Vagina (tissue), 2 donors: Measurements from ENCODE around the gene MNDA.

Experiments
- CTCF ChIP-seq, 3 experiments: fragments of 450-650 bp in 2 of 3; fragments of 200-600 bp in 1 of 3; sonication (generic) in 1 of 3; IDR thresholded peaks; one replicate each; pipeline ENCODE4 v1.5.1; 2017 to 2019; ENCODE audit warnings: antibody characterized with exemption in 3 of 3, mild to moderate bottlenecking in 2 of 3, moderate library complexity in 2 of 3
- POLR2A ChIP-seq, 2 donors: fragments of 450-650 bp; IDR thresholded peaks; one replicate each; pipeline ENCODE4 v1.6.1; 2017; ENCODE audit warnings: antibody characterized with exemption in 2 of 2, mild to moderate bottlenecking in 2 of 2, moderate library complexity in 2 of 2

DNA sequence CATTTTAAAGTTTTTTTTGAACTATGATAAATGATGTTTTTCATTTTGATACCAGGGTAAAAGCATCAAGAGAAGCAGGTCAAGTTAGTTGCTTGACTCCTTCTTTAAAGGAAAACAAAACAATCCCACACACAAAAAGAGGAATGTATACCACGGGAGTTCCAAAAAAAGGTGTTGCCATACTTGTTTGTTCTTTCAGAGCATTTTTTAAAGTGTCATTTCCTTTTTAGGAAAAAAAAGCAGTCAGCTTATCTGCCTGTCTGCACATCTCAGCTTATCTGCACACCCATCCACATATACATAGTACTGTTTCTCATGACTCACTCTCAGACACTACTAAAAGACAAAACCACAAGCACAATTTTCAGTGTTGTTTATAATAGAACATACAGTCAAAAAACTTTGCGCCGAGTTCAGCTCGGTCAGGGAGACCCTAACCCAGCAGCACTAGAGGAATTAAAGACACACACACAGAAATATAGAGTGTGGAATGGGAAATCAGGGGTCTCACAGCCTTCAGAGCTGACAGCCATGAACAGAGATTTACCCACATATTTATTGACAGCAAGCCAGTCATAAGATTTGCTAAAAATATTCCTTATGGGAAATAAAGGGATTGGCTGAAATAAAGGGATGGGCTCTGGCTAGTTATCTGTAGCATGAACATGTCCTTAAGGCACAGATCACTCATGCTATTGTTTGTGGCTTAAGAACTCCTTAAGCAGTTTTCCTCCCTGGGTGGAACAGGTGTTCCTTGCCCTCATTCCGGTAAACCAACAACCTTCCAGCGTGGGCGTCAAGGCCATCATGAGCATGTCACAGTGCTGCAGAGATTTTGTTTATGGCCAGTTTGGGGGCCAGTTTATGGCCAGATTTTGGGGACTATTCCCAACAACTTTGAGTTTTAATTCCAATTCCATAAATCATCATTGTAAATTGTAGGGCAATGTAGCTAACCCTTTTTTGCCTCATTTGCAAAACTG is 11.4 kb upstream of the MNDA start:
- TF ChIP-seq CTCF (IDR thresholded peaks at IDR 0.05) (no peak), POLR2A (IDR thresholded peaks at IDR 0.05) (no peak)
